Endothelial cell of umbilical vein (primary cell): ENCODE measurements around the gene TMEM185A.

Experiments
- CTCF ChIP-seq, 2 donors: IDR thresholded peaks; 1 replicate in 1 of 2; 2 replicates in 1 of 2; pipeline ENCODE4 v1.5.1; 2011; ENCODE audit warnings: low read length in 2 of 2, mild to moderate bottlenecking in 2 of 2, moderate library complexity in 2 of 2, control low read depth in 1 of 2, inconsistent platforms in 1 of 2, low read depth in 1 of 2; ENCODE audit not compliant: insufficient read depth in 1 of 2; ENCODE audit errors: extremely low read depth in 1 of 2
- EZH2 ChIP-seq: IDR thresholded peaks from 2 replicates; pipeline ENCODE4 v1.6.1; 2012; ENCODE audit warnings: borderline replicate concordance, low read depth, mild to moderate bottlenecking, moderate library complexity, low read length, inconsistent platforms; ENCODE audit not compliant: severe bottlenecking
- POLR2A ChIP-seq: IDR thresholded peaks from 2 replicates; pipeline ENCODE4 v1.6.1; 2012; ENCODE audit warnings: low read depth, mild to moderate bottlenecking, control low read depth, low read length

- no peak for TF ChIP-seq CTCF (IDR thresholded peaks at IDR 0.05; ENCODE audit: extremely low read depth in 1 of 2, insufficient read depth in 1 of 2, low read depth in 1 of 2, low read length in 2 of 2)
- no peak for TF ChIP-seq POLR2A
- no peak for TF ChIP-seq EZH2
These were observed 63.8 kb downstream of the TMEM185A start for GRCh38 chrX:149567621-149568417.
